Mucosa of gallbladder (tissue), 1 donor: ENCODE measurements around the gene TTC33. TPM values are rescaled to one million over a fixed set of nuclear protein-coding genes. Genes with fewer than 3 reads are reported as not detected.

Experiments
- DNase-seq: peaks from one replicate; pipeline ENCODE4 v3.0.0-alpha.2; 2020; ENCODE audit warnings: low spot score
- total RNA-seq: library from RNA; stranded (reverse); gene quantifications from one replicate; pipeline ENCODE4 v1.2.1, GENCODE V29; 2021
- donor health status: DM: no; HTN: no; CAD: no.

TTC33 gene
- total RNA-seq, 1 donor from 2014 or later: 17.6 TPM

- DNase-seq: no peak
Observed at GRCh38 chr5:40521108-40521785, 234.5 kb downstream of the TTC33 start.

- DNase-seq: no peak
Observed at GRCh38 chr5:40518485-40518917, 237.3 kb downstream of the TTC33 start.

- DNase-seq: no peak
Observed at GRCh38 chr5:40515476-40515875, 240.3 kb downstream of the TTC33 start.

GRCh38 chr5:40514976-40515375 lies 240.8 kb downstream of the TTC33 start:
- no peak for DNase-seq

- no peak for DNase-seq
Observed at GRCh38 chr5:40511801-40512200, 244.0 kb downstream of the TTC33 start.

GRCh38 chr5:40507095-40507494 lies 248.7 kb downstream of the TTC33 start:
- DNase-seq: no peak

GRCh38 chr5:40505031-40505430 lies 250.7 kb downstream of the TTC33 start:
- no peak for DNase-seq

GRCh38 chr5:40503439-40503838 lies 252.3 kb downstream of the TTC33 start:
- DNase-seq: no peak

GRCh38 chr5:40502736-40503135 lies 253.0 kb downstream of the TTC33 start:
- DNase-seq: no peak

GRCh38 chr5:40501711-40502444 lies 253.9 kb downstream of the TTC33 start:
- no peak for DNase-seq

- no peak for DNase-seq
Observed at GRCh38 chr5:40499518-40500273, 256.1 kb downstream of the TTC33 start.

GRCh38 chr5:40499007-40499406 lies 256.8 kb downstream of the TTC33 start:
- DNase-seq: no peak

- no peak for DNase-seq
Observed at GRCh38 chr5:40497573-40497972, 258.2 kb downstream of the TTC33 start.

GRCh38 chr5:40495237-40495635 lies 260.5 kb downstream of the TTC33 start:
- DNase-seq: no peak

GRCh38 chr5:40494631-40495236 lies 261.0 kb downstream of the TTC33 start:
- DNase-seq: no peak

GRCh38 chr5:40492056-40492455 lies 263.7 kb downstream of the TTC33 start:
- DNase-seq: no peak

GRCh38 chr5:40491644-40492043 lies 264.1 kb downstream of the TTC33 start:
- DNase-seq: no peak

- DNase-seq: no peak
Observed at GRCh38 chr5:40490464-40491111, 265.2 kb downstream of the TTC33 start.

GRCh38 chr5:40489421-40489820 lies 266.3 kb downstream of the TTC33 start:
- DNase-seq: no peak

GRCh38 chr5:40486437-40487275 lies 269.1 kb downstream of the TTC33 start:
- DNase-seq: peak; percentile 25
